Activated T-cell treated with anti-CD3 and anti-CD28 coated beads, Interleukin-2, amount 50 U/mL, for 4 hours (primary cell): ENCODE measurements around the gene PLCB1. TPM values are rescaled to one million over a fixed set of nuclear protein-coding genes. Genes with fewer than 3 reads are reported as not detected.

ENCODE experiments used
- ATAC-seq, 2 donors: fragments of 200-7000 bp; cut with Tn5 transposase; one replicate each; pipeline ENCODE4 v1.10.0; 2021
- DNase-seq: peaks from one replicate; pipeline ENCODE4 v3.0.0-alpha.2; 2020
- H3K27me3 Mint-ChIP-seq: one replicate; pipeline ENCODE4 v1.8.0; 2021; ENCODE audit warnings: low read depth, mixed read lengths
- H3K36me3 Mint-ChIP-seq: one replicate; pipeline ENCODE4 v1.8.0; 2022; ENCODE audit warnings: mixed read lengths; ENCODE audit not compliant: insufficient read depth
- H3K4me1 Mint-ChIP-seq: one replicate; pipeline ENCODE4 v1.8.0; 2021; ENCODE audit warnings: low read depth, mixed read lengths
- H3K4me3 Mint-ChIP-seq: one replicate; pipeline ENCODE4 v1.8.0; 2021; ENCODE audit warnings: mild to moderate bottlenecking, moderate library complexity, mixed read lengths
- H3K9me3 Mint-ChIP-seq: one replicate; pipeline ENCODE4 v1.8.0; 2021; ENCODE audit warnings: mixed read lengths
- total RNA-seq, 3 donors: library from RNA; stranded (reverse); gene quantifications; one replicate each; pipeline ENCODE4 v1.2.1, GENCODE V29; 2021

Gene PLCB1
- total RNA-seq, 3 donors from 2014 or later: 0.91 to 6.0 (median 2.8) TPM

- no peaks in the 10 kb centered on the region for H3K36me3 Mint-ChIP-seq
- DNase-seq: no peak
Measured at GRCh38 chr20:8292793-8293192, 160.7 kb downstream of the PLCB1 start.

GRCh38 chr20:8293750-8294149 is 161.7 kb downstream of the PLCB1 start:
- Mint-ChIP-seq H3K4me3 (no peak overlapping the region), H3K36me3 (no peaks in the 10 kb centered on the region), H3K4me1 (no peaks in the 10 kb centered on the region), H3K27me3 (no peaks in the 10 kb centered on the region), H3K9me3 (no peaks in the 10 kb centered on the region)
- no peak for DNase-seq
- no peak for ATAC-seq

More at GRCh38 chr20:8292793-8293192, 160.7 kb downstream of the PLCB1 start:
- no peaks in the 10 kb centered on the region for H3K27me3 Mint-ChIP-seq
- ATAC-seq: no peak
- no peaks in the 10 kb centered on the region for H3K9me3 Mint-ChIP-seq
- H3K4me3 Mint-ChIP-seq: no peak overlapping the region
- H3K4me1 Mint-ChIP-seq: no peaks in the 10 kb centered on the region

GRCh38 chr20:8296536-8296935 is 164.5 kb downstream of the PLCB1 start:
- no peaks in the 10 kb centered on the region for H3K4me1 Mint-ChIP-seq
- no peaks in the 10 kb centered on the region for H3K9me3 Mint-ChIP-seq
- H3K27me3 Mint-ChIP-seq: no peaks in the 10 kb centered on the region
- no peaks in the 10 kb centered on the region for H3K36me3 Mint-ChIP-seq
- DNase-seq (no peak), ATAC-seq (no peak)
- no peak overlapping the region for H3K4me3 Mint-ChIP-seq

GRCh38 chr20:8298426-8299043 is 166.5 kb downstream of the PLCB1 start:
- no peaks in the 10 kb centered on the region for H3K4me1 Mint-ChIP-seq
- DNase-seq (no peak), ATAC-seq (no peak)
- no peaks in the 10 kb centered on the region for H3K36me3 Mint-ChIP-seq
- no peaks in the 10 kb centered on the region for H3K9me3 Mint-ChIP-seq
- no peak overlapping the region for H3K4me3 Mint-ChIP-seq
- no peaks in the 10 kb centered on the region for H3K27me3 Mint-ChIP-seq

- no peak for ATAC-seq
- no peaks in the 10 kb centered on the region for H3K9me3 Mint-ChIP-seq
- DNase-seq: no peak
Measured at GRCh38 chr20:8299921-8300320, 167.9 kb downstream of the PLCB1 start.

GRCh38 chr20:8301655-8302054 is 169.6 kb downstream of the PLCB1 start:
- peaks cover 5% of the 10 kb centered on the region for H3K4me1 Mint-ChIP-seq
- DNase-seq (no peak), ATAC-seq (no peak)
- H3K4me3 Mint-ChIP-seq: no peak overlapping the region
- no peaks in the 10 kb centered on the region for H3K27me3 Mint-ChIP-seq
- no peaks in the 10 kb centered on the region for H3K36me3 Mint-ChIP-seq
- H3K9me3 Mint-ChIP-seq: no peaks in the 10 kb centered on the region

More at GRCh38 chr20:8299921-8300320, 167.9 kb downstream of the PLCB1 start:
- peaks cover under 1% of the 10 kb centered on the region for H3K4me1 Mint-ChIP-seq
- H3K4me3 Mint-ChIP-seq: no peak overlapping the region
- no peaks in the 10 kb centered on the region for H3K27me3 Mint-ChIP-seq
- H3K36me3 Mint-ChIP-seq: no peaks in the 10 kb centered on the region

GRCh38 chr20:8303651-8304050 is 171.6 kb downstream of the PLCB1 start:
- Mint-ChIP-seq H3K9me3 (no peaks in the 10 kb centered on the region), H3K4me3 (no peak overlapping the region), H3K27me3 (no peaks in the 10 kb centered on the region), H3K36me3 (no peaks in the 10 kb centered on the region), H3K4me1 (peaks cover 5% of the 10 kb centered on the region)
- ATAC-seq: no peak
- DNase-seq: no peak

GRCh38 chr20:8304124-8304816 is 172.2 kb downstream of the PLCB1 start:
- H3K27me3 Mint-ChIP-seq: no peaks in the 10 kb centered on the region
- H3K4me3 Mint-ChIP-seq: no peak overlapping the region

GRCh38 chr20:8305449-8305978 is 173.4 kb downstream of the PLCB1 start:
- H3K27me3 Mint-ChIP-seq: no peaks in the 10 kb centered on the region
- H3K9me3 Mint-ChIP-seq: no peaks in the 10 kb centered on the region
- H3K4me3 Mint-ChIP-seq: no peak overlapping the region
- DNase-seq (peak; percentile 56), ATAC-seq (peak; percentile 54 to 66)
- H3K36me3 Mint-ChIP-seq: no peaks in the 10 kb centered on the region
- peaks cover 5% of the 10 kb centered on the region for H3K4me1 Mint-ChIP-seq

More at GRCh38 chr20:8304124-8304816, 172.2 kb downstream of the PLCB1 start:
- no peaks in the 10 kb centered on the region for H3K36me3 Mint-ChIP-seq
- H3K4me1 Mint-ChIP-seq: peaks cover 5% of the 10 kb centered on the region
- ATAC-seq (no peak), DNase-seq (no peak)
- no peaks in the 10 kb centered on the region for H3K9me3 Mint-ChIP-seq

- Mint-ChIP-seq H3K4me1 (peaks cover 5% of the 10 kb centered on the region), H3K9me3 (no peaks in the 10 kb centered on the region), H3K4me3 (no peak overlapping the region), H3K36me3 (no peaks in the 10 kb centered on the region), H3K27me3 (no peaks in the 10 kb centered on the region)
- DNase-seq (no peak), ATAC-seq (no peak)
Measured at GRCh38 chr20:8306937-8307336, 174.9 kb downstream of the PLCB1 start.

GRCh38 chr20:8309634-8310033 is 177.6 kb downstream of the PLCB1 start:
- Mint-ChIP-seq H3K36me3 (no peaks in the 10 kb centered on the region), H3K4me3 (no peak overlapping the region), H3K9me3 (no peaks in the 10 kb centered on the region), H3K27me3 (no peaks in the 10 kb centered on the region), H3K4me1 (peaks cover 5% of the 10 kb centered on the region)
- DNase-seq (no peak), ATAC-seq (no peak)

- Mint-ChIP-seq H3K4me1 (no peaks in the 10 kb centered on the region), H3K27me3 (no peaks in the 10 kb centered on the region), H3K36me3 (no peaks in the 10 kb centered on the region), H3K9me3 (no peaks in the 10 kb centered on the region), H3K4me3 (no peak overlapping the region)
- ATAC-seq (no peak), DNase-seq (no peak)
Measured at GRCh38 chr20:8310618-8311017, 178.6 kb downstream of the PLCB1 start.

- H3K27me3 Mint-ChIP-seq: no peaks in the 10 kb centered on the region
- no peak for ATAC-seq
- no peaks in the 10 kb centered on the region for H3K36me3 Mint-ChIP-seq
- no peaks in the 10 kb centered on the region for H3K4me1 Mint-ChIP-seq
- H3K4me3 Mint-ChIP-seq: no peak overlapping the region
- no peak for DNase-seq
- H3K9me3 Mint-ChIP-seq: no peaks in the 10 kb centered on the region
Measured at GRCh38 chr20:8313073-8313472, 181.0 kb downstream of the PLCB1 start.

GRCh38 chr20:8315639-8316573 is 183.8 kb downstream of the PLCB1 start:
- no peaks in the 10 kb centered on the region for H3K4me1 Mint-ChIP-seq
- DNase-seq (no peak), ATAC-seq (no peak)
- H3K4me3 Mint-ChIP-seq: no peak overlapping the region
- H3K27me3 Mint-ChIP-seq: peaks cover 4% of the 10 kb centered on the region
- no peaks in the 10 kb centered on the region for H3K9me3 Mint-ChIP-seq
- H3K36me3 Mint-ChIP-seq: no peaks in the 10 kb centered on the region
